ENCODE data around the gene TMEM97.
"Not testable (repeated sequence)": the region's sequence is repeated elsewhere in the genome, so short reads cannot be mapped to it uniquely, and the experiment has no call there.

Gene TMEM97

DNA sequence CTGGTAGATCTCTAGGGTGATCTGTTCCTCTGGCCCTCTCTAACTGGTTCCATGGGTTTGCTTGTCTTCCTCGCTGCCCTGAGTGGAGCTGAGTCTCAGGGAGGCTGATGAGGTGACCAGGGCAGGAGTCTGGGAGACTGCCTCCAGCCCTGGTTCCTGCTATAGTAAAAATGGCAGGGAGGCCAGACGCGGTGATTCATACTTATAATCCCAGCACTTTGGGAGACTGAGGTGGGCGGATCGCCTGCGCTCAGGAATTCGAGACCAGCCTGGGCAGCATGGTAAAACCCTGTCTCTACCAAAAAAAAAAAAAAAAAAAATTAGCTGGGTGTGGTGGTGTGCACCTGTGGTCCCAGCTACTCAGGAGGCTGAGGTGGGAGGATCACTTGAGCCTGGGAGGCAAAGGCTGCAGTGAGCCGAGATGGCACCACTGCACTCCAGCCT lies 19.8 kb downstream of the TMEM97 start:
- DNase-seq, result not testable (repeated sequence)

DNA sequence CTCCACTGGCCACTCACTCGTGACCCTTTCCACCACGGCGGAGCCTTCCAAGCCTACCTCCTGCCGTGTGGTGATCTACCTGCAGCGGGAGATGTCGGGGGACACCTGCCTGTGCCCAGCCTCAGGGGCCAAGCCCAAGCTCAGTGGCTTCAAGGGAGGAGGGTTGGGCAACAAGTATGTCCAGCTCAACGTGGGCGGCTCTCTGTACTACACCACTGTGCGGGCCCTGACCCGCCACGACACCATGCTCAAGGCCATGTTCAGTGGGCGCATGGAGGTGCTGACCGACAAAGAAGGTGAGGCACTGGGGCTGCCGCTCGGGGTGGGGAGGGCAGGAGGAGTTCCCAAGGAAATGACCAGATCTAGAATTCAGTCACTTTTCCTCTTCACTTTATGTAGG lies 20.4 kb downstream of the TMEM97 start:
- DNase-seq, result no peak

DNA sequence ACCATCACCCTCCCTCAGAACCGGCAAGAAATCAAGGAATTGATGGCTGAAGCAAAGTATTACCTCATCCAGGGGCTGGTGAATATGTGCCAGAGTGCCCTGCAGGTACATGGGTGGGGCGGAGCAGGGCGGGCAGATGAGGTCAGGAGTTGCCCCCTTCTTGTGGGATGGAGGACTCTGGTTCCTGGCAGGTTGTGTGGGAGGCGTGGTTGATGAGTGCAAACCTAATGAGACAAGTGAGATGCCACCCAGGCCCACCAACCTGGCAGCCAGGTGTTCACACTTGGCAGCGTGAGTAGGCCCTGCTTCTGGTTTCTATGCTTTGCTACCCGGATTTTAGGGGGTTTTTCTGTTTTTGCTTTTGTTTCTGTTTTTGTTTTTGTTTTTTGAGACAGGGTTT lies 21.4 kb downstream of the TMEM97 start:
- DNase-seq, result no peak

DNA sequence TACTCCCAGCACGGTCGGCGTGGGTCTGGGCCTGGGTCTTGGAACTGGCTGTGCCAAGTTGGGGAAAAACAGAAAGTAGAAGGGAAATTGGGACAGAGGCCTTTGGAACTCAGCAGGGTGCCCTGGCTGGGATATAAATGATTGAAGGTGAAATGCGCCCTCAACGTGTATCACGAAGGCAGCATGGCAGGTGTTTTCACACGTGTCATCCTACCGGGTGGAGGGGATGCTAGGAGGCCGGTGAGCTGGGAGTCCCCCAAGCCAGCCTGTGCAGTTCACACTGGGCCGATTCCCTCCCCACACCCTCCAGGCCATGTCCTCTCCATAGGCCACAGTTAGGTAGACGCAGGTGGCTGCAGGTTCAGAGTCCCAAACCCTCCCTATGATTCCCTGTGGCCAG lies 22.5 kb downstream of the TMEM97 start:
- DNase-seq, result no peak

DNA sequence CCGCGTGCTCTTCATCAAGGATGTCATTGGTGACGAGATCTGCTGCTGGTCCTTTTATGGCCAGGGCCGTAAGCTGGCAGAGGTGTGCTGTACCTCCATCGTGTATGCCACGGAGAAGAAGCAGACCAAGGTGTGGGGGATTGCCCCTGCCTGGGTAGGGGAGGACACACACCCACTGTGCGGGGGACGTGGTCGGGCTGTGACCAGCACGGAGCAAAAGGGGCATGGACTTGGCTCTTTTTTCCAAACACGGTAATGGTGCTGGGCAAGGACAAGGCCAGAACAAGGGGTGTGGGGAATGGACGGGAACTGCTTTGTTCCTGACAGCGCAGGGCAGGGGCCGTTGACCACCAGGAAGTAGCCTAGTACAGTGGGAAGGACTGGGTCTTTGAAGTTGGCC lies 23.3 kb downstream of the TMEM97 start:
- no peak for DNase-seq

DNA sequence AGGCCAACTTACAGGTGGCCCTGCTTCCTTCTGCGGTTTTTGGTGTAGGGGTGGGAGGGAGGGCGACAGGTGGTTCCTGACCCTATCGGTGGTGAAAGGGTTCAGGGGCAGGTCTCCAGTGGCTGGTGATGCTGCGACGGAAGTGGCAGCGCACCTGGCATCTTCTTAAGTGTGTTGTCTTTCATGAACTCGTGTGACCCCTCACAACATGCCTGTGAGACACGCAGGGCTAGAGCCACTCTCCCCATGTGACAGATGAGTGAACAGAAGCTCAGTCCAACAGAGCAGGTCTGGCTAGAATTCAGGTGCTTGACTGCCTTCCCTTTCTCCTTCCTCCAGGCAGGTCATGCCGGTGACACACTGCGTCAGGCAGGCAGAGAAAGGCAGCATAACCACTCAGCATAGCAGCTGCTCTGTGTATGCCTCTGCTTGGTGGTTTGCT lies 24.5 kb downstream of the TMEM97 start:
- DNase-seq, result no peak

DNA sequence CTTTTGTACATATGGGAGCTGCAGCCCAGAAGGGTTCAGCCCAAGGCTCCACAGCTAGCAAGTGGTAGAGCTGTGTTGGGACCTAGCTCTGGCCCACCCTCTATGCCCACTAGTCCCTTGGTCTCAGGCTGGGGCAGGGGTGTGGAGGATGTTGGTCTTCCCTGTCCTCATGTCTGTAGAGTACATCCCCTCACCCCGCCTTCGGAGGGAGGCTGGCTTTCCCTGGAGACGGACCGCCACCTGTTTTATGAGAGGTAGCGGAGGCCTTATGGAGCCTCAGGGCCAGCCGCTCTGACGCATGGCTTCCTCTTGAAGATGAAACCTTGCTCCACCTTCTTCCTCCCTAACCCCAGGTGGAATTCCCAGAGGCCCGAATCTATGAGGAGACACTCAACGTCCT lies 25.0 kb downstream of the TMEM97 start:
- DNase-seq, result no peak

DNA sequence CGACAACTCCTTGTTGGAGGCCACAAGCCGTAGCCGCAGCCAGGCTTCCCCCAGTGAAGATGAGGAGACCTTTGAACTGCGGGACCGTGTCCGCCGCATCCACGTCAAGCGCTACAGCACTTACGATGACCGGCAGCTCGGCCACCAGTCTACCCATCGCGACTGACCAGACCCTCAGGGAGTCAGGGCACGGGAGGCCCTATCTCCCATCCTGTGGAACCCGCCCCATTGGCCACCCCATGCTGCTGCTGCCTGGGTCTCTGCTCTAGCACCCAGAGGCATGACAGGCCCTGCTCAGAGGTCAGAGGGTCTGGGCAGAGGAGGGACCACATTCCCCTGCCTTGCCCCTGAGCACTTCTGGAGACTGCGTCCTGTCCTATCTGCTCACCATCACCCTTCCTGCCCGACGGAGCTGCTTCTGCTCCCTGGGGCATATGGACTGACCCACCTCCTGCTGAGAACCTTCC lies 25.5 kb downstream of the TMEM97 start:
- DNase-seq, result no peak

DNA sequence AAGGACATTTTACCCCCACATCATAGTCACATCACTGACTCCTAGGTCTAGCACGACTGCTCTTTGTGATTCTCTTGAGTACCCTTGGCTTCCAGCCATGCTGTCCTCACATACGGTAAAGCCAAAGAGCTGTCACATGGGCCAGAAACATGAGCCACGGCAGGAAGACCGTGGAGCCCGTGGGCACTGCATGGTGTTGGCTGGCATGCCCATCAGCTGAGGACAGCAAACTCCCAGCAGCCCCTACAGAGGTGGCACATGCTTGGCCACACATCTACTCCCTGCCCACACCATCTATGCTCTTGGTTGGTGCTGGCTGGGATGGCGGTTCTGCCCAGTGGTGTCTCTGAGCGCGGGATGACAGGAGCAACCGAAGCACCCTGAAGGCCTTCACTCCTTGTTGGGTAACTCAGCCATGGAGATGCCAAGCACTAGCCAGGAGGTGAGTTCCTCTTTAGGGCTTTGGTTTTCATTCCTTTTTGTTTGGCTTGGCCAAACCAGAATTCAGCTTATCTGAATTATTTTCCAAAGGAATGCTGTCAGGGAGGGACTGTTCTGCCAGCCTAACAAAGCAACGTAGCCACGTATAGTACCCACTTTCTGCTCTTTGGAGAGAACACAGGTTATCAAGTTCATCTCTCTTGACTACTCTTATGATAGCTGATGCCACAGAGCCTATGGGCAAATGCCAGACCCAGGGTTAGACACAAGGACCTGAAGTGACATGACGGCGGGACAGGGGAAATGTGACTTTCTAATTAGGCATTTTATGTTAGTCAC lies 26.6 kb downstream of the TMEM97 start:
- DNase-seq, result no peak

DNA sequence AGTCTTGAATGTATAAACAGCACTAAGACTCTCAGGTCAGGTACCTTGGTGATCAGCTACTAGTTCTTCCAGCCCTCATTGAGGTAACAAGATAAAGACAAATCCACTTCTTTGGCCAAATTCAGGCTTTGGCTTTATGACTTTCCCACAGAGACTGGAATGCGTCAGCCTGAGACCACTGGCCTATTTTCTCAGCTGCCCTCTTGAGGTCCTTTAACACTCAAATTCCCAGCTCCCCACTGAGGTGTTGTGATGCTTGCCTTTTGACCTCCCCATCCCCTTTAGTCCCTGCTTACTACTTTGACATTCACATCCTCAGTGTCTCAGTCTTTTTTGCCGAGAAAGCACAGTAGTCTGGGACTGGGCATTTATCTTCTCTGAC lies 27.2 kb downstream of the TMEM97 start:
- no peak for DNase-seq

DNA sequence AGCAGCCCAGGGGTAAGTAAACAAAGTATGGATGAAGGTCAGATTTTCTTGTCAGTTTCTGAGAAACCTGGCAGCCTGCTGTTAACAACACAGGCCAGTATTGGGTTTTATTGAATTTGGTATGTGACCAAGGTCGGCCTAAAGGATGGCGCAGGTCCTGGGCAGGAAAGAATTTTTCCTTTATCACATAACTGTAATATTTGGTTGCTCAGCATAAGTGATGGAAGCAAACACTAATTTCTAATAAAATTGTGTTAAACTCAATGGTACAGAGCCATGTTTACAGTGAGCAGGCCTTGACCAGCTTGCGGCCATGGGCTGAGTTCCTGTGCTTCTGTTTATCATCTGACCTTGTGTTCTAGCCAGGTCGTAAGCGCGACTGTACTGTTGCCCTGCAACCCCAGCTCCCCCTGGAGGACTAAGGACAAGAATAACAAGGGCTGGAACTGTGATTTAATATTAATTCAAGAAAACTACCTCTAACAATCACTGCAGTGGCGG lies 27.8 kb downstream of the TMEM97 start:
- no peak for DNase-seq

DNA sequence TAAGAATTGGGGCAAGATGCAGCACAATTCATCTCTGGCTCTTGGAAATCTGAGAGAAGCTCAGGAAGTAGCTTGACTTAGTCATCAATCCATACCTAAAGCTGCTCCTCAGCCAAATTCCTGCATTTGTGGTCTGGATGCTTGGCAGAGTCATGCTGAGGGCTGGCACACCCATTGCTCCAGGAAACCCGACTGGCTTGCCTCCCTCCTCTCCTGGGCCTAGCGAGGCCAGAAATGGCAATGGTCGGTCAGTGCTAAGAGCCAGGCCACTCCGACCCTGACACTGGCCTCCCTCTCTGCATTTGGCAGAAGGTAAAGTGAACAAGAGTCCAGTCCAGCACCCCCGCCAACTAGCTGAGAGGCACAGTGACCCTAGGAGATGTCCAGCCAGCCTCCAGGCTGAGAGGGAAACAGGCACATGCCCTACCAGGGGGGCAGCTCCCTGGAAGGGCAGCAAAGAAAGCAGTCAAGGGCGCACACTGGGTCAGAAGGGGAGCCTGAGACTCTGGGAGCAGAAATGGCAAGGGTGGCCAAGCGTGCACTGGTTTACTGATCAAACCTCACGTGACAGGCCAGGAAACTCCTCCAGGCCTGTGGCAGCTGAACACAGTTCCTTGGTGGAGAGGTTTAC lies 28.4 kb downstream of the TMEM97 start:
- no peak for DNase-seq

DNA sequence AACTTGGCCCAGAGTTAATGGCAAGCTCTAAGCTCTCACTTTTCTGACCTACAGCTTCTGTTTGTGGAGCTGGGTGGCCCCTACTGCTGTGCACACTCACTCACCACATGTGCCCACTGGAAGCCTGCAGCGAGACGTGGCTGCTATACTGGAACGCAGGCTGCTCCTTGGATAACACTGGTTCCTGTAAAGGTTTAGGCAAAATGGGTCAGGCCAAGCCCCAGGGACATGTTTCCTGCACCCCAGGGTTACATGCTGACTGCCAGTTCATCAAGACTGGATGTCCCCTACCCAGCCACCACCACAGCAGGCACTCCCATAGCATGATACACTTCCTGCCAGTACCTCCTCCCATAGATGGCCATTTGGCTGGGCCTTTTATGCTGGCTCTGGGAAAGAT lies 30.0 kb downstream of the TMEM97 start:
- no peak for DNase-seq

DNA sequence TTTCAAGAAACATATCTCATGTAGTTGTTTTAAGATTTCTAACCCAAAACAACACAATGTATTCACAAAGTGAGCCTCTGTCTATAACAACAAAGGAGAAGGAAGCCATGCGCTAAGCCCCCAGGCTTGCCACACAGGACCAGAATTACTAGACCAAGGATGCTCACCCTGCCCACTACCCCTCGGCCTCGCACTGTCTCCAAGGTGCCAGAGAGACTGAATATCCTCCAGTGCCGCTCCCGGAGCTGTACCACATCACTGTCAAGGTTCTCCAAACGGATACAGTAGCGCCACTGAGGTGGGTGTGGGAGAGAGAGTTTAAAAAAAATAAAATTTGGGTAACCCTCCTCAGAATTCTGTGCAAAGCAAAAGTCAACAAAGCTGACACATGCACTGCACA lies 31.3 kb downstream of the TMEM97 start:
- no peak for DNase-seq

DNA sequence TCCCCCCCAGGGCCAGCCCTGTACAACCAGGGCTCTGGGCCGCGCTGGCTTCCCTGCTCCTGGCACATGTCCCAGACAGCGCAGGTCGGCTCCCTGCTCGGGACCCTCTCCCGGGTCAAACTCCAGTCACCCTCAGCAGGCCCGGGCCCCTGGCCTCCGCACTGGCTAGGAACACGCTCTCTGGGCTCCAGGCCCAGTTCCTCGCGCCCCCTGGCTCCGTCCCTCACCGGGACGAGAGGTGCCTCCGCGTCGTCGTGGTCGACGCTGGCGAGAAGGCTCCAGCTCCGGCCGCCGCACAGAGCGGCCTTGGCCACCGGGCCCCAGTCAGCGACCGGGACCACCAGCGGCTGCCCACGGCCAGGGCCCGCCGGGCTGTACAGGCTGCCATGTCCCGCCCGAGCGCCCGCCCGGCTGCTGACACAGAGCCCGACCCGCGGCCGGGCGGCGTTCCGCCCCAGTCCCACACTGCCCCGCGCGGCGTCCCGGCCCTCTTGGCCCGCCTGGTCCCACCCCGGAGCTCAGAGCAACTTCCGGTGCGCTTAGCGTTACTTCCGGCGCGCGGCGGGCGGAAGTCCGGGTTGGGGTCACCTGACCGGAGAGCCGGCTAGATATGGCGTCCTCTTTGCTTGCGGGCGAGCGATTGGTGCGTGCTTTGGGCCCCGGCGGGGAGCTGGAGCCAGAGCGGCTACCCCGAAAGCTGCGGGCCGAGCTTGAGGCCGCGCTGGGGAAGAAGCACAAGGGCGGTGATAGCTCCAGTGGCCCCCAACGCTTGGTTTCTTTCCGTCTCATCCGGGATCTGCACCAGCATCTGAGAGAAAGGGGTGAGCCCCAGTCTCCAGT lies 38.3 kb downstream of the TMEM97 start, which contains the start of gene POLDIP2:
TSS of gene POLDIP2 (minus strand) at position 467 of the 840 bp plus-strand sequence. CDS start at position 388, 79 bp downstream.
- peak; percentile 97 for DNase-seq

DNA sequence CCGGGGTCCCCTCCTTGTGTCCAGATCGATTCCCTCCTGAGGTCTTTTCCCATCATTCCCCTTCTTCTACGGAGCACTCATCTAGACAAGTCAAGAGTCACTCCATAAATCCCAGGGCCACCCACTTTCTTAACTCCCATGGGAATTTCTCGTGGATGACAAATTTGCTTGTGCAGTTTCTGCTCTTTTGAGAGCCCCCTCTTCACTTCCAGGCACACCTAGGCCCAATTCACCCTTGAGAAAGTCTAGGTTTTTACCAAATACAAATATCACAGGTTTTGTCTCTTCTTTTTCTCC lies 38.8 kb downstream of the TMEM97 start:
- DNase-seq, result no peak

DNA sequence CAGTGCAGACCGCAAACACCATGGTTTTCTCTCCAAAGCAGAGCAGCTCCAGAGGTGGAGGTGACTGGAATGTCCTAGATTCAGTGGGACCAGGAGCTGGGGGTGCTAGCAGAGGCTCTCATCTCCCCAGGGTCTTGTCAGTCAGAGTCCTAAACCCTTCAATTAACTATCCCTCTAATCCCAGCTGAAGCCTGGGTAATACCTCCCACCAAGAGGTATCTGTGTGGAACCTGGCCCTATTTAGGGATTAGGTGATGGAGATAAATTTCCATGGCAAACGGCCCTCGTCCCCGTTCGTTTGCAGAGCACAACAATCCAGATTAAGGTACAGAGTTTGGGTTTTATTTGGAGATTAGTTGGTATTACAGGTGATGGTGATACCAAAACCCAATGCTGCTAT lies 44.2 kb downstream of the TMEM97 start:
- no peak for DNase-seq

DNA sequence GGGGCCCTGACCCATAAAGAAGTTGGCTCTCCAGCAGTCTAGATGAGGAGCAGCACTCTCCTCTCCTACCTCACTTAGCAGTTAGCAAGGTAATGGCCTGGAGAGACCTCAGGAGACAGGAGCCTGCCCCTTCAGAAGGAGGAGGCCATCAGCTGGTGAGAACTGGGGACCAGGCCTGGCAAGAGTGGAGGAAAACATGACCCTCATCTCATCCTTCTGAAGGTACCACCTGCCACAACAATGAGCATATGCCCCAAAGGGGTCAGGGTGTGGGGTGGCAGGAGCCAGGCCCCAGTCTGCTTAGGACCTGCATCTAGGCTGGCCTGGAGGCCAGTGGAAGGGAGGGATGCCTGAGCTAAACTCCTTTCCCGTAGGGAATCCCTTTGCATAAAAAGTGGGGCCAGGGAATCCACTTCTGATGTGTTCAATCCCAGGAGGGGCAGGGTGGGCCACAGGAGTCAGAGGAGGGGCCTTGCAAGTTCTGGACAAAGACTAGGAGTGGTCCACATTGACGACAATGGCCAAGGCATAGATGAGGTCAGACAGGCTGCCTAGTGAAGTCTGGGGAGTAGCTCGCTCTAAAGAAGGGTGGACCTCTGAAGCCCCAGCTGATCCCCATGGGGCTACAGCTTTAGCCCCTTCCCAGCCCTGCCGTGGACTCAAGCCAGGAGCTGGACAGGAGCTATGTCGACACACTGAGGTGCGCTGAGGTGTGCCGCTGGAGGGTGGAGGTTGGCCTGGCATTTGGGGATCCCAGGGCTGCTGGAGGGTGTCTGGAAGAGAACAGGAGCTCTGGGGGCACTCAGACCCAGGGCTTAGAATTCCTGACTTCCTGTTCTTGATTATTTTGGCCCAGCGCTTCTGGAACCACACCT lies 45.0 kb downstream of the TMEM97 start:
- no peak for DNase-seq

DNA sequence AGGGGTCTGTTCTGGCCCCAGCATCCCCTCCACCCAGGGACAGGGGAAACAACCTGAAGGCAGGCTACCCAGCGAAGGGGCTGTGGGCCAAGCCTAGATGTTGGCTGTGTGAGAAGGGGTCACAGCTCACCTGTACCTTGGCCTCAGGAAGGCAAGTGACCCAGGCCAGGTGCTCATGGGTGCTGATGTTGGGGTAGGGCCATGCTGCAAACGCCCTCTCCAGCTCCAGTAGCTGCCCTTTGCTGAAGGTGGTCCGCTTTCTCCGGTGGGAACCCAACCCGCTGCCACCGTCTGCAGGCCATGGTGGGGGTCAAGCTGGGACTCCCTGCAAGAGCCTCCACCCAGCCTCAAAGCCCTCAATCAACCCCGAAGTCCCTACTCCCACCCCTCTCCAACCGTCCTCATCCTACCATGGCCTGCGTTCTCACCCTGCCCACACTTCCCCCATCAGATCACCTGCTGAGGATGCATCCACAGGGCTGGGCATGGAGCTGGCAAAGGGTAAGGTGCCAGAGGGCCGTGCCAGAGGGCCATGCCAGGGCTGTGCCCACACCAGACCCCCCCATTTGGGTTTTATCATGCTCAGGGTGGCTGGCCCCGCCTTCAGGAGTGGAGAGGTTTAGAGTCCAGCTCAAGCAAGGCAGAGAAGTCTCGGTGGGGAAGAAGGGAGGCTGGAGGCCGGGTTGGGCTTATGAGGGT lies 45.8 kb downstream of the TMEM97 start, which contains the start of gene SEBOX:
TSS of gene SEBOX (minus strand) at position 535 of the 699 bp plus-strand sequence. CDS start at position 487, 48 bp downstream.
- DNase-seq, result no peak

DNA sequence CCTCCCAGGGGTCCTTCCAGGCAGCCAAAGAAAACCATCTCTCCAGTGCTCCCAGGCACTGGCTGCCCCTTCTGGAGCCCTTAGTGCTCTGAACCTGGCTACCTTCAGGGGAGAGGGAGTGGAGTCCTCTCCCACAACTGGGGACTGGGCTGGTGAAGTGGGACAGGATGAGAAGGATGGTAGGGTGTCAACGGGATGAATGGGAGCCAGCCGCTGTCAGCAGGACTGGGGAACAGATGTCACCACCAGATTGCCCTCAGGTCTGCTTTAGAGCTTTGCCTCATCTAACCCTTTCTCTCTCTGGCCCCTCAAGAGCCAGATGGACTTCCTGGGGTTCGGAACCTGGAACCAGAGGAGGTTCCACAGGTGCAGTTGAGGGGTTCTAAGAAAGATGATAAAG lies 46.5 kb downstream of the TMEM97 start:
- no peak for DNase-seq

DNA sequence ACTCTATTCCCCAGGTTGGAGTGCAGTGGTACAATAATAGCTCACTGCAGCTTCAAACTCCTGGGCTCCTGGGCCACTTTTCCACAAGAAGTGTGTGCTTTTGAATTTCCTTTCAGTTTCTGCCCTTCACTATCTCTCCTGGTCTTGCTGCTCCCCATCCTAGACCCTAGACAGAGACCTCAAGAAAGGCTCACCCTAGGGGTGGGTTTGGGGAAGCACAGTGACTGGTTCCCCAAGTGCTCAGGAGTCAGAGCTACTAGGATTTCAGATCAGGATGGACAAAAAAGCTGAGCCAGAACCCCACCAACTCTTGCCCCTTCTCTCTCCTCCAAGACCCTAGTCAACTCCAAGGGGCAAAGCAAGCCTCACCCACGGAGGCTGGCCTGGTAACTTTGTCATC lies 47.6 kb downstream of the TMEM97 start:
- no peak for DNase-seq
